AG09319 (cell line): ENCODE results near the gene RNF14.
"Not testable (repeated sequence)": the region's sequence is repeated elsewhere in the genome, so short reads cannot be mapped to it uniquely, and the experiment has no call there.

Source experiments
- DNase-seq: peaks from one replicate; pipeline ENCODE4 v3.0.0-alpha.2; 2010; ENCODE audit warnings: low read depth; ENCODE audit errors: extremely low read depth
- CTCF ChIP-seq: IDR thresholded peaks from 2 replicates; pipeline ENCODE4 v1.5.1; 2011; ENCODE audit warnings: low read depth, mild to moderate bottlenecking, inconsistent platforms, low read length, moderate library complexity

Gene RNF14

GRCh38 chr5:142036918-142037317, 68.0 kb downstream of the RNF14 start:
- no peak for DNase-seq

GRCh38 chr5:142037599-142037998, 68.7 kb downstream of the RNF14 start:
- not testable (repeated sequence) for DNase-seq

More at GRCh38 chr5:142036918-142037317, 68.0 kb downstream of the RNF14 start:
- no peak for TF ChIP-seq CTCF

GRCh38 chr5:142038735-142039134, 69.8 kb downstream of the RNF14 start:
- DNase-seq, result no peak
- TF ChIP-seq CTCF, result no peak
